HFF-Myc (cell line): ENCODE results near the gene DHRS3.

Source experiments
- DNase-seq: peaks from one replicate; pipeline ENCODE4 v3.0.0-alpha.2; 2011; ENCODE audit warnings: low read depth; ENCODE audit errors: extremely low read depth
- H3K4me3 ChIP-seq: replicated peaks from 2 replicates; pipeline ENCODE4 v1.5.1; 2011; ENCODE audit warnings: low read depth, mild to moderate bottlenecking, control low read depth, low read length
- TF ChIP-seq, protein P1 (sequence below): IDR thresholded peaks from 2 replicates; pipeline ENCODE4 v1.5.1; 2012; ENCODE audit warnings: mild to moderate bottlenecking, low read depth, low read length, control low read depth; ENCODE audit errors: missing control alignments

DHRS3 gene

GRCh38 chr1:12644829-12645228, 26.8 kb upstream of the DHRS3 start:
- no peak for DNase-seq
- no peak overlapping the region for H3K4me3 ChIP-seq
- TF ChIP-seq, protein P1, sequence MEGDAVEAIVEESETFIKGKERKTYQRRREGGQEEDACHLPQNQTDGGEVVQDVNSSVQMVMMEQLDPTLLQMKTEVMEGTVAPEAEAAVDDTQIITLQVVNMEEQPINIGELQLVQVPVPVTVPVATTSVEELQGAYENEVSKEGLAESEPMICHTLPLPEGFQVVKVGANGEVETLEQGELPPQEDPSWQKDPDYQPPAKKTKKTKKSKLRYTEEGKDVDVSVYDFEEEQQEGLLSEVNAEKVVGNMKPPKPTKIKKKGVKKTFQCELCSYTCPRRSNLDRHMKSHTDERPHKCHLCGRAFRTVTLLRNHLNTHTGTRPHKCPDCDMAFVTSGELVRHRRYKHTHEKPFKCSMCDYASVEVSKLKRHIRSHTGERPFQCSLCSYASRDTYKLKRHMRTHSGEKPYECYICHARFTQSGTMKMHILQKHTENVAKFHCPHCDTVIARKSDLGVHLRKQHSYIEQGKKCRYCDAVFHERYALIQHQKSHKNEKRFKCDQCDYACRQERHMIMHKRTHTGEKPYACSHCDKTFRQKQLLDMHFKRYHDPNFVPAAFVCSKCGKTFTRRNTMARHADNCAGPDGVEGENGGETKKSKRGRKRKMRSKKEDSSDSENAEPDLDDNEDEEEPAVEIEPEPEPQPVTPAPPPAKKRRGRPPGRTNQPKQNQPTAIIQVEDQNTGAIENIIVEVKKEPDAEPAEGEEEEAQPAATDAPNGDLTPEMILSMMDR = no peak

DNA sequence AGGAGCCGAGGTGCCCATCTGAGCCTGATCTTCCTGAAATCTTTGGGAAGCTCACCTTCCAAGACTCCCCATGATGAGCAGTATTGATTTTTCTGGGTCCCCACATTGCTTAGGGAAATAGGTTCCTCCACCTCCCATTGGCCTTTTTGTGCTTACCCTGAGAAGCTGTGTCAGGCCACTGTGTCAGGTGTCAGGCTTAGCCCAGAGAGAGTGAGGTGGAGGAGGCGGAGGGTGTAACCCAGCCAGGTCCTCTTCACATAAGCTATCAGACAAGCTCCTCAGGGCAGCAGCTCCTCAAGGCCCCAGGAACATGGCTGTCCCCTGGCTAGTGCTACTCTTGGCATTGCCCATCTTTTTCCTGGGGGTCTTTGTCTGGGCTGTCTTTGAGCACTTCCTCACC, 26.2 kb upstream of the DHRS3 start:
- H3K4me3 ChIP-seq = no peak overlapping the region
- TF ChIP-seq, protein P1 = no peak
- no peak for DNase-seq

DNA sequence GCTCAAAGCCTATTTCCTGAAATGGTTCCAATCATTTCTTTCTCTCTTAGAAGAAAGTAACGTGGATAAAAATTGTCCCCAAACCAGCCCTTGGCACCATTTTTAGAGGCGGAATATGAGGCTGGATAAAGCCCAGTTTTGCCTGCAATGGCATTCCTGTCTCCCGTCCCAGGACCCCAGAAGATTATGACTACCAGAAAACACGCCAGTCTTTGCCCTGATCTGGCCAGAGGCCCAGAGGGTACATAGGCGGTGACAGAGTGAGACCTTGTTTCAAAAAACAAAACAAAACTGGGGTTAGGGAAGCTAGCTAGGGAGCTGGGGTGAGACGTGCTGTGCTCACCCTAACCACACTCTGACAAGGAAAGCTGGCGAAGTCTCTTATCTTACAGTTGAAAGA, 25.8 kb upstream of the DHRS3 start, which contains the start of gene AADACL4:
AADACL4 (plus strand) TSS at position 301 of the 400 bp plus-strand sequence. CDS start 462 bp downstream, outside the sequence.
- no peak for DNase-seq
- TF ChIP-seq, protein P1 = no peak
- no peak within 1 kb of the TSS for H3K4me3 ChIP-seq

DNA sequence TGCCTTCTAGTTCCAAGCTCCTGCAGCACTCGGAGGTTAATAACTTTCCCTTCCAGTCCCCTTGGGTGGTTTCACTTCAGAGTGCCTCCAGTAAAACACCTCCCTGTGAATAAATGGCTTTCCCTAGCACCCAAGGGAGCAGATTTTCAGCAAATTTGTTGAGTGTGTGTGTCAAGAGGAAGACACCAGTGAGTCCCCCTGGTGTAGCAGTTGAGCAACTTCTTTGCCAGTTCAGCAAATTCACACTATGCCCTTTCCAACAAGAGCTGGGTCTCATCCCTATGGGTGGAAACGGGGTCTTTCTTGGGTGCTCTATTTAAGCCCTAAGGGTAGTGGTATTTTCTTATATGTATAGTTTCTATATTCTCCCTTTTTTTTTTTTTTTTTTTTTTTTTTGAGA, 25.1 kb upstream of the DHRS3 start:
- TF ChIP-seq, protein P1 = no peak
- H3K4me3 ChIP-seq = no peak overlapping the region
- no peak for DNase-seq

GRCh38 chr1:12640958-12641272, 22.9 kb upstream of the DHRS3 start:
- no peak for DNase-seq
- TF ChIP-seq, protein P1 = no peak
- H3K4me3 ChIP-seq = no peak overlapping the region

- DNase-seq = no peak
- TF ChIP-seq, protein P1 = no peak
Measured at GRCh38 chr1:12640237-12640957, 22.4 kb upstream of the DHRS3 start.

GRCh38 chr1:12637693-12638092, 19.7 kb upstream of the DHRS3 start:
- no peak overlapping the region for H3K4me3 ChIP-seq
- TF ChIP-seq, protein P1 = no peak
- DNase-seq = no peak

More at GRCh38 chr1:12640237-12640957, 22.4 kb upstream of the DHRS3 start:
- no peak overlapping the region for H3K4me3 ChIP-seq
